Thoracic aorta (tissue), 2 donors: Measurements from ENCODE around the gene CAMSAP2. TPM values are rescaled to one million over a fixed set of nuclear protein-coding genes. Genes with fewer than 3 reads are reported as not detected.

Experiments used
- ATAC-seq: fragments of 150-250 bp; one replicate; pipeline ENCODE4 v1.8.0; 2017; ENCODE audit warnings: low read depth; ENCODE audit not compliant: insufficient number of reproducible peaks, low FRiP score
- DNase-seq: peaks from one replicate; pipeline ENCODE4 v3.0.0-alpha.2; 2020; ENCODE audit warnings: low spot score
- H3K27ac ChIP-seq, 2 donors: fragments of 200-600 bp; sonication (generic); 1 replicate in 1 of 2; 2 replicates in 1 of 2; pipeline ENCODE4 v1.5.1; 2016; ENCODE audit warnings: mild to moderate bottlenecking in 2 of 2, moderate library complexity in 2 of 2
- H3K27me3 ChIP-seq: fragments of 200-600 bp; sonication (generic); replicated peaks from 2 replicates; pipeline ENCODE4 v1.6.0; 2016; ENCODE audit warnings: mild to moderate bottlenecking; ENCODE audit not compliant: insufficient read depth
- H3K36me3 ChIP-seq: fragments of 200-600 bp; sonication (generic); one replicate; pipeline ENCODE4 v1.5.1; 2016
- H3K4me1 ChIP-seq, 2 donors: fragments of 200-600 bp; sonication (generic); 1 replicate in 1 of 2; 2 replicates in 1 of 2; pipeline versions ENCODE4 v1.5.1 to v1.6.0; 2016; ENCODE audit warnings: low read depth in 2 of 2, mild to moderate bottlenecking in 1 of 2; ENCODE audit not compliant: control insufficient read depth in 1 of 2
- H3K4me3 ChIP-seq: fragments of 200-600 bp; sonication (generic); 2 replicates; pipeline ENCODE4 v1.5.1; 2016; ENCODE audit warnings: mild to moderate bottlenecking
- H3K9me3 ChIP-seq: fragments of 200-600 bp; sonication (generic); 2 replicates; pipeline ENCODE4 v1.5.1; 2016
- total RNA-seq, 2 donors: library from RNA; depleted of rRNA; stranded (reverse); fragments of >200 nt; gene quantifications; one replicate each; pipeline versions ENCODE4 v1.1.0 to v1.2.3, GENCODE V29; 2016
- TF ChIP-seq, protein P1 (sequence below): fragments of 200-600 bp; sonication (generic); IDR thresholded peaks from one replicate; pipeline ENCODE4 v1.5.1; 2019; ENCODE audit warnings: antibody characterized with exemption

CAMSAP2 gene
- total RNA-seq, 2 donors from 2014 or later = 46.4 to 60.7 TPM

DNA sequence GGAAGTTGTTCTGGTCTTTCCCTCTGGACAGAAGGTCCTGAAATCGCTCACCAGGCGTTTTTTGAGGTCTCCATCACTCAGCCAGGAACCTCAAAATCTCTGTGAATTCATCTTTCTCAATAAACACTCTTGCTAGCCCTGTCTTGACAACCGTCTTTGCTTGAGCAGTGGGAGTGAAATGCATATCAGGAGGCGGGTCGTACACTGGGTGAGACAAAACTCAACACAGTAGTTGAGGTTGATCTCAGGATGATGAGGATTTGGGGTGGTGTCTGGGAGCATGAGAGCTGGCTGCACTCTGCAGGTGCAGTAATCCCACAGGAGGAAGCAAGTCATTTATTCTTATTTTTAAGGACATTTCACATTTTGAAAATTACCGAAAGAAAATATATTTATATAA is 136.0 kb downstream of the CAMSAP2 start:
- H3K27ac ChIP-seq = no peak overlapping the region
- no peaks in the 10 kb centered on the region for H3K9me3 ChIP-seq
- TF ChIP-seq, protein P1, sequence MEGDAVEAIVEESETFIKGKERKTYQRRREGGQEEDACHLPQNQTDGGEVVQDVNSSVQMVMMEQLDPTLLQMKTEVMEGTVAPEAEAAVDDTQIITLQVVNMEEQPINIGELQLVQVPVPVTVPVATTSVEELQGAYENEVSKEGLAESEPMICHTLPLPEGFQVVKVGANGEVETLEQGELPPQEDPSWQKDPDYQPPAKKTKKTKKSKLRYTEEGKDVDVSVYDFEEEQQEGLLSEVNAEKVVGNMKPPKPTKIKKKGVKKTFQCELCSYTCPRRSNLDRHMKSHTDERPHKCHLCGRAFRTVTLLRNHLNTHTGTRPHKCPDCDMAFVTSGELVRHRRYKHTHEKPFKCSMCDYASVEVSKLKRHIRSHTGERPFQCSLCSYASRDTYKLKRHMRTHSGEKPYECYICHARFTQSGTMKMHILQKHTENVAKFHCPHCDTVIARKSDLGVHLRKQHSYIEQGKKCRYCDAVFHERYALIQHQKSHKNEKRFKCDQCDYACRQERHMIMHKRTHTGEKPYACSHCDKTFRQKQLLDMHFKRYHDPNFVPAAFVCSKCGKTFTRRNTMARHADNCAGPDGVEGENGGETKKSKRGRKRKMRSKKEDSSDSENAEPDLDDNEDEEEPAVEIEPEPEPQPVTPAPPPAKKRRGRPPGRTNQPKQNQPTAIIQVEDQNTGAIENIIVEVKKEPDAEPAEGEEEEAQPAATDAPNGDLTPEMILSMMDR = no peak
- DNase-seq (no peak), ATAC-seq (no peak)
- no peaks in the 10 kb centered on the region for H3K36me3 ChIP-seq
- H3K27me3 ChIP-seq = no peaks in the 10 kb centered on the region
- H3K4me1 ChIP-seq = peaks cover 11% of the 10 kb centered on the region in 2 donors
- H3K4me3 ChIP-seq = no peak overlapping the region

GRCh38 chr1:200875416-200875815 is 136.7 kb downstream of the CAMSAP2 start:
- no peak for ATAC-seq
- no peak overlapping the region for H3K4me3 ChIP-seq
- no peak for DNase-seq
- H3K27ac ChIP-seq = no peak overlapping the region
- H3K36me3 ChIP-seq = no peaks in the 10 kb centered on the region
- no peaks in the 10 kb centered on the region for H3K9me3 ChIP-seq
- H3K4me1 ChIP-seq = peaks cover 11% of the 10 kb centered on the region in 2 donors
- TF ChIP-seq, protein P1 = no peak
- no peaks in the 10 kb centered on the region for H3K27me3 ChIP-seq

GRCh38 chr1:200877010-200877409 is 138.3 kb downstream of the CAMSAP2 start:
- Histone ChIP-seq H3K9me3 (no peaks in the 10 kb centered on the region), H3K27me3 (no peaks in the 10 kb centered on the region), H3K4me3 (no peak overlapping the region), H3K36me3 (no peaks in the 10 kb centered on the region), H3K27ac (no peak overlapping the region), H3K4me1 (peaks cover 11% of the 10 kb centered on the region in 2 donors)
- DNase-seq (no peak), ATAC-seq (no peak)
- TF ChIP-seq, protein P1 = no peak

GRCh38 chr1:200877839-200878551 is 139.3 kb downstream of the CAMSAP2 start:
- TF ChIP-seq, protein P1 = no peak
- Histone ChIP-seq H3K9me3 (no peaks in the 10 kb centered on the region), H3K4me1 (peaks cover 8% of the 10 kb centered on the region in 2 donors), H3K36me3 (no peaks in the 10 kb centered on the region), H3K4me3 (no peak overlapping the region), H3K27me3 (no peaks in the 10 kb centered on the region), H3K27ac (no peak overlapping the region)
- ATAC-seq = no peak
- DNase-seq = no peak

GRCh38 chr1:200880212-200880611 is 141.5 kb downstream of the CAMSAP2 start:
- Histone ChIP-seq H3K27ac (no peak overlapping the region), H3K9me3 (no peaks in the 10 kb centered on the region), H3K36me3 (no peaks in the 10 kb centered on the region), H3K4me3 (no peak overlapping the region), H3K4me1 (no peaks in the 10 kb centered on the region), H3K27me3 (no peaks in the 10 kb centered on the region)
- DNase-seq = no peak
- no peak for ATAC-seq
- TF ChIP-seq, protein P1 = no peak
